Epithelial cell of esophagus (primary cell): ENCODE measurements around the gene MYOM3.
"Not testable (repeated sequence)": the region's sequence is repeated elsewhere in the genome, so short reads cannot be mapped to it uniquely, and the experiment has no call there.

Experiments used
- DNase-seq: peaks from one replicate; pipeline ENCODE4 v3.0.0; 2010; ENCODE audit warnings: low read depth
- H3K4me3 ChIP-seq: 2 replicates; pipeline ENCODE4 v1.5.1; 2011; ENCODE audit warnings: mild to moderate bottlenecking, low read length, control low read depth
- TF ChIP-seq, protein P1 (sequence below): IDR thresholded peaks from 2 replicates; pipeline ENCODE4 v1.5.1; 2011; ENCODE audit warnings: low read depth, mild to moderate bottlenecking, low read length, control low read depth, inconsistent platforms; ENCODE audit not compliant: insufficient read depth; ENCODE audit errors: missing control alignments

The MYOM3 gene

DNA sequence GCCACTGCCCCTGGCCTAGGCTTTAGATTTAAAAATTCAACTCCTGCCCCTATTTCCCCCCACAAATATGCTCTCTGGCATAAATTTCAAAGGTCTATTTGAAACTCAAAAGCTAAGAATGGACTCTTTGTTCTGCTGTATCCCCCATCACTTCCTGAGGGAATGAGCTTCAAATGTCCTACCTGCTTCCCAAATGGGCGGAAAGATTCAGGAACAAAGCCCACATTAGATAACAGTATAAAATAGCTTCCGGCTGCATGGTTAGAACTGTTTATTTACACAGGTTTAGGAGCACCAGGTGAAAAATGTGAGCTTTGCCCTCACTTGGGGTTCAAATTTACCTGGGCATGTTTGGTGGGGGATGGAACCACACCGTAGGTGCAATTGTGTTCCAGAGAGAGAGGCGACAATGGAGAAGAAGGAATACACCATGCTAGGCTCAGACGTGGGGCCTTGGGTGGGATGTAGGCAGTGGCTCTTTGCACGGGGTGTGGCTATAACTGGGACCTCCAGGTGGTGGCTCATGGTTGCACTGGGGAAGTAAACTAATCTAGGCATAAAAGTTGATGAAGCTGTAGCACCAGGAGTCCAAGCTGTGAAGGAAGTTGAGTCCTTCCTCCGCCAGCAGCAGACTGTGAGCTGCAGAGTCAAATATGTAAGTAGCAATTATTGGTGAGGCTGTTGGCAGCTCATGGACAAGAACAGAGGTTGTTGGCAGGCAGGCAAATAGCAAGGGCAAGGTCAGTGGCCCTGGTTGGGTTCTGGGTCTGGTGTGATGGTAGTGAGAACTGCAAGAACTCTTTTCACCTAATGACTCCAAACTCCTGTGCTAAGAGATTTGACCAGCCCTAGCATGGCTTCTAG, 90.3 kb downstream of the MYOM3 start:
- H3K4me3 ChIP-seq: no peak overlapping the region
- no peak for DNase-seq
- TF ChIP-seq, protein P1, sequence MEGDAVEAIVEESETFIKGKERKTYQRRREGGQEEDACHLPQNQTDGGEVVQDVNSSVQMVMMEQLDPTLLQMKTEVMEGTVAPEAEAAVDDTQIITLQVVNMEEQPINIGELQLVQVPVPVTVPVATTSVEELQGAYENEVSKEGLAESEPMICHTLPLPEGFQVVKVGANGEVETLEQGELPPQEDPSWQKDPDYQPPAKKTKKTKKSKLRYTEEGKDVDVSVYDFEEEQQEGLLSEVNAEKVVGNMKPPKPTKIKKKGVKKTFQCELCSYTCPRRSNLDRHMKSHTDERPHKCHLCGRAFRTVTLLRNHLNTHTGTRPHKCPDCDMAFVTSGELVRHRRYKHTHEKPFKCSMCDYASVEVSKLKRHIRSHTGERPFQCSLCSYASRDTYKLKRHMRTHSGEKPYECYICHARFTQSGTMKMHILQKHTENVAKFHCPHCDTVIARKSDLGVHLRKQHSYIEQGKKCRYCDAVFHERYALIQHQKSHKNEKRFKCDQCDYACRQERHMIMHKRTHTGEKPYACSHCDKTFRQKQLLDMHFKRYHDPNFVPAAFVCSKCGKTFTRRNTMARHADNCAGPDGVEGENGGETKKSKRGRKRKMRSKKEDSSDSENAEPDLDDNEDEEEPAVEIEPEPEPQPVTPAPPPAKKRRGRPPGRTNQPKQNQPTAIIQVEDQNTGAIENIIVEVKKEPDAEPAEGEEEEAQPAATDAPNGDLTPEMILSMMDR: no peak

DNA sequence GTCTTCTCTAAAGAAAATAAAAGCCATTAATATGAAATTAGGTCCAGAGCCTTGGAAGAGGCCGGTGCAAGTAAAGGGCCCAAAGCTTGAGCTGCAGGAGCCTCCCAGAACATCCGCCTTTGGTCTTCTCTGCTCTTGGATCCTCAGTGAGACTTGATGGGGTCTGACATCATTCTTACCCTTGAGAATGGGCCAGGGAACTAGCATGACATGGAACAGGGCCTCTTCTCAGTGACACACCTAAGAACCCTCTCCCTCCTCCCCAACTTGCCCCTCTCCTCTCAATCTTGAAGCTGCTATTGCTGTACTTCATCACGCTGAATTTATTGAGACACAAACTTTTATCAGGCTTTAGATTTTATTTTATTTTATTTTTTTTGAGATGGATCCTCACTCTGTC, 91.5 kb downstream of the MYOM3 start:
- no peak overlapping the region for H3K4me3 ChIP-seq
- TF ChIP-seq, protein P1: no peak
- DNase-seq: no peak

DNA sequence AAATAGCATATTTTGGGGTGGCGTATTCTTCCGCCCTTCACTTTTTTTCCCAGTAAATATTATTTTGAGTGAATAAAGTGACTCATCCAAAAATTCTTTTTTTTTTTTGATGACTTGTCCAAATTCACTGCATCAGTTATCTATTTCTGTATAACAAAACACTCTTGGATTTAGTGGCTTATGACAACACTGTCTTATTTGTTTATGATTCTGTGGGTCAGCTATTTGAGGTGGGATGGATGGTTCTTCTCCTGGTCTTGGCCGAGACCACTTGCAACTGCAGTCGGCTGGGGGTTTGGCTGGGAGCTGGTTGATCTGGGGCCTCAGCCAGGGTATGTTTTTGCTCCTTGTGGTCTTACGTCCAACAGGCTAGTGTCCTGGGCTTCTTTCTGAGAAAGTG, 91.9 kb downstream of the MYOM3 start:
- H3K4me3 ChIP-seq: no peak overlapping the region
- no peak for DNase-seq
- TF ChIP-seq, protein P1: no peak

DNA sequence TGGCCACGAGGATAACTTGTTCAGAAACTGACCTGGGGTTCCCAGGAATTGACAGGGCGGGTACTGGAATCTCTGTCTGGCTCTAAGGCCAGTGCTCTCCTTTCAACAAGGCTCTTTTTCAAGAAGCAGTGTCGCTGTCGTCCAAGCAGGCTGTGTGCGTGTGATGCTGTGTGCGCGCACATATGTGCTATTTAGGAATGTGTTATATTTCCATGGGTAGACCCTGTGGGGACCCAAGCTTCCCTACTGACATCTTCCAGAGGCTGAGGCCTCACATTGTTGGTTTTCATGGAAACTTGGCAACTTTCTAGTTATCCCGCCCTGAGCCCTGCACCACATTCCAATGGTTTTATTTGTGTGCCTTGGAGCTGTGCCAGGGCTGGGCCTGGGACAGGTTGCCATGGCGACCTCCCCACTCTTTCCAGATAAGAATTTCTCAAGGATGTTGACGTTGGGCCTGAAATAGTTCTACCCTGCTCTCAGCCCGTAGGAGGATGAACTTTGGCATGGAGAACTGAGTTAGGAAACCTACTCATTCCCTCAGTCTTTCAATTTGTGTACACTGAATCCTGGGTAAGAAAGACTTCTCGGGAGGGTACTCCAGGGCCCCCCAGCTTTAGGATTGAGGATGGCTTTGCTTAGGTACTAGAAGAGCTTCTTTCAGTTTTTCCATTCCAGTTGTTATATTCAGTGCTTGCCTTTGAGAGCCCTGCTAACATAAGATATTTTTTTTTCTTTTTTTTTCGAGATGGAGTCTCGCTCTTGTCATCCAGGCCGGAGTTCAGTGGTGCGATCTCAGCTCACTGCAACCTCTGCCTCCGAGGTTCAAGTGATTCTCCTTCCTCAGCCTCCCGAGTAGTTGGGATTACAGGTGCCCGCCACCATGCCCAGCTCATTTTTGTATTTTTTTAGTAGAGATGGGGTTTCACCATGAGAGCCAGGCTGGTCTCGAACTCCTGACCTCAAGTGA, 93.0 kb downstream of the MYOM3 start:
- H3K4me3 ChIP-seq: no peak overlapping the region
- TF ChIP-seq, protein P1: no peak
- DNase-seq: peak; percentile 95

DNA sequence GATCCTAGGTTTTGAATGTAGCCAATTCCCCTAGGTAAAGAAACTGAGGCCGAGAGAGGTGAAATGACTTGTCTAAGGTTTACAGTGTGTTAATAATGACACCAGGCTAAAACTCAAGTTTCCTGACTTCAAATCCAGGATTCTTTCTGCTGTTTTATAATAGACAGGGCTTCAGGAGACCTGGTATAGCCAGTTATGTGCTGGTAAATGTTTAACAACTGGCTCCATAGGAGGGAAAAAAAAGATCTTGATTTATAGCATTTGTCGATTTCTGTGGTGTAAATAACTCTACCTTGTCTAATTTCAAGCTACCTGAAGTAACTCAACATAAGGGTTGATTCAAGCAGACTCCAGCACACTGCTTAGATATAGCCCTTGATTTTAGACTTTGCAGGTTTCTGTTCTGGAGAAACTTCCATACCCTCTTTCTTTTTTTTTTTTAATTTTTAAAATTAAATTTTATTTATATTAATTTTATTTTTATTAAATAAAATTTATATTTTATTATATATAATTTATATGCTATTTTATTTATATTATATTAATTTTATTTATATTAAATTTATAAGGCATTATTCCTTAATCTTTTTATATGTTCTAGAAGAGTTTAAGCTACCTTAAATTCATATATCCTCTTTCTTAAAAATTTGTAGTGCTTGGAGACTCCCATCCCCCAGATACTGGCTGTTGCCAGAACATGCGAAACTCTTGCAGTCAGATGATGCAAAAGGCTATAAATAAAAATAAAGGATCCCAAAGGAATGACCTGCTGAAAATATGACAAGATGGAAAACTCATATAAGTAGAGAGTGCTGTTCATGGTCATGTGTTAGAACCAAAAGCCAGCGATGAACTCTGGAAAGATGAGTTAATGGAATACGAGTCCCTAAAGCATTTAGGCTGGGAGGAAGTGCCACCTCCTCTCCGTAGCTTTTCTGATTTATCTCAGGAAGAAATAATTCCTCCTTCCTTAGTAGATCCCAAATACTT, 96.4 kb downstream of the MYOM3 start:
- H3K4me3 ChIP-seq: no peak overlapping the region
- no peak for DNase-seq
- TF ChIP-seq, protein P1: no peak

DNA sequence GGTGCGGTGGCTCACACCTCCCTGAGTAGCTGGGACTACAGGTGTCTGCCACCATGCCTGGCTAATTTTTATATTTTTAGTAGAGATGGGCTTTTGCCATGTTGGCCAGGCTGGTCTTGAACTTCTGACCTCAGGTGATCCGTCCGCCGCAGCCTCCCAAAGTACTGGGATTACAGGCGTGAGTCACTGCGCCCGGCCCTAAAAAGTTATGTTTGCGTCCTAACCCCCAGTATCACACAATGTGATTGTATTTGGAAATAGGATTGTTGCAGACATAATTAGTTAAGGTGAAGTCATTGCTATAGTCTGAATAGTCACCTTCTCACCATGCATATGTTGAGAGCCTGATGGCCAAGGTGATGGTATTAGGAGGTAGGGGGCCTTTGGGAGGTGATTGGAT, 99.1 kb downstream of the MYOM3 start:
- DNase-seq, H3K4me3 ChIP-seq: not testable (repeated sequence)
